Bronchial epithelial cell (primary cell): ENCODE data around the gene PPP4C. TPM values are rescaled to one million over a fixed set of nuclear protein-coding genes. Genes with fewer than 3 reads are reported as not detected.

Experiments
- DNase-seq: peaks from one replicate; pipeline ENCODE4 v3.0.0-alpha.2; 2010; ENCODE audit warnings: low read depth
- FAIRE-seq: peaks from 2 replicates; lab custom pipeline; 2011; peaks lifted over from hg19 to GRCh38; lab: Jason Lieb, UNC
- H3K27me3 ChIP-seq: 2 replicates; pipeline ENCODE4 v1.5.1; 2011; ENCODE audit warnings: low read length; ENCODE audit not compliant: control insufficient read depth, insufficient read depth
- H3K36me3 ChIP-seq: 2 replicates; pipeline ENCODE4 v1.5.1; 2011; ENCODE audit warnings: low read length; ENCODE audit not compliant: control insufficient read depth, insufficient read depth
- H3K4me3 ChIP-seq: 2 replicates; pipeline ENCODE4 v1.5.1; 2011; ENCODE audit warnings: mild to moderate bottlenecking, low read depth, low read length, control low read depth
- total RNA-seq: library from RNA; depleted of rRNA; stranded (reverse); fragments of >200 nt; gene quantifications from 2 replicates; pipeline ENCODE4 v1.2.1, GENCODE V29; 2014
- TF ChIP-seq, protein P1 (sequence below): IDR thresholded peaks from 2 replicates; pipeline ENCODE4 v1.5.1; 2011; ENCODE audit warnings: mild to moderate bottlenecking, moderate library complexity, low read length, control low read depth, inconsistent platforms; ENCODE audit not compliant: insufficient read depth, severe bottlenecking

The PPP4C gene
- total RNA-seq, 1 donor from 2014 or later, result 249 TPM

DNA sequence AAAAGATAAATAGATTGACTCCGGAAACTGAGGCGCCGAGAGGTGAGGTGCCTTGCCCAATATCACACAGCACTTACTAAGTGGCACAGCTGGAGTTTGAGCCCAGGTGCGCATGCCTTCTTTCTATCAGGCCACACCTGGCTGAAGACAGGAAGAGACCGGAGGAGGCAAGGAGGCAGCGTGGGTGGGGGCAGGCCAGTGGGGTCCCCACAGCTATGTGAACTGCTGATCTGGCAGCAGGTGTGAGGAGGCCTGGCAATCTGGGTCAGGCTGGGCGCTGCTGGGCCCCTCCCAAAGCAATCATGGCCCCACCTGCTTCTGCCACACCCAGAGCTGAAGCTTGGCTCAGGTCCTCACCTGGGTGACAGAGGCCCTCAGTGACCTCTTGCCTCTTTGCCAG lies 39.4 kb downstream of the PPP4C start:
- no peaks in the 10 kb centered on the region for H3K27me3 ChIP-seq
- no peak for FAIRE-seq
- H3K4me3 ChIP-seq, result no peak overlapping the region
- no peak for DNase-seq
- H3K36me3 ChIP-seq, result no peaks in the 10 kb centered on the region
- TF ChIP-seq, protein P1, sequence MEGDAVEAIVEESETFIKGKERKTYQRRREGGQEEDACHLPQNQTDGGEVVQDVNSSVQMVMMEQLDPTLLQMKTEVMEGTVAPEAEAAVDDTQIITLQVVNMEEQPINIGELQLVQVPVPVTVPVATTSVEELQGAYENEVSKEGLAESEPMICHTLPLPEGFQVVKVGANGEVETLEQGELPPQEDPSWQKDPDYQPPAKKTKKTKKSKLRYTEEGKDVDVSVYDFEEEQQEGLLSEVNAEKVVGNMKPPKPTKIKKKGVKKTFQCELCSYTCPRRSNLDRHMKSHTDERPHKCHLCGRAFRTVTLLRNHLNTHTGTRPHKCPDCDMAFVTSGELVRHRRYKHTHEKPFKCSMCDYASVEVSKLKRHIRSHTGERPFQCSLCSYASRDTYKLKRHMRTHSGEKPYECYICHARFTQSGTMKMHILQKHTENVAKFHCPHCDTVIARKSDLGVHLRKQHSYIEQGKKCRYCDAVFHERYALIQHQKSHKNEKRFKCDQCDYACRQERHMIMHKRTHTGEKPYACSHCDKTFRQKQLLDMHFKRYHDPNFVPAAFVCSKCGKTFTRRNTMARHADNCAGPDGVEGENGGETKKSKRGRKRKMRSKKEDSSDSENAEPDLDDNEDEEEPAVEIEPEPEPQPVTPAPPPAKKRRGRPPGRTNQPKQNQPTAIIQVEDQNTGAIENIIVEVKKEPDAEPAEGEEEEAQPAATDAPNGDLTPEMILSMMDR, result no peak

DNA sequence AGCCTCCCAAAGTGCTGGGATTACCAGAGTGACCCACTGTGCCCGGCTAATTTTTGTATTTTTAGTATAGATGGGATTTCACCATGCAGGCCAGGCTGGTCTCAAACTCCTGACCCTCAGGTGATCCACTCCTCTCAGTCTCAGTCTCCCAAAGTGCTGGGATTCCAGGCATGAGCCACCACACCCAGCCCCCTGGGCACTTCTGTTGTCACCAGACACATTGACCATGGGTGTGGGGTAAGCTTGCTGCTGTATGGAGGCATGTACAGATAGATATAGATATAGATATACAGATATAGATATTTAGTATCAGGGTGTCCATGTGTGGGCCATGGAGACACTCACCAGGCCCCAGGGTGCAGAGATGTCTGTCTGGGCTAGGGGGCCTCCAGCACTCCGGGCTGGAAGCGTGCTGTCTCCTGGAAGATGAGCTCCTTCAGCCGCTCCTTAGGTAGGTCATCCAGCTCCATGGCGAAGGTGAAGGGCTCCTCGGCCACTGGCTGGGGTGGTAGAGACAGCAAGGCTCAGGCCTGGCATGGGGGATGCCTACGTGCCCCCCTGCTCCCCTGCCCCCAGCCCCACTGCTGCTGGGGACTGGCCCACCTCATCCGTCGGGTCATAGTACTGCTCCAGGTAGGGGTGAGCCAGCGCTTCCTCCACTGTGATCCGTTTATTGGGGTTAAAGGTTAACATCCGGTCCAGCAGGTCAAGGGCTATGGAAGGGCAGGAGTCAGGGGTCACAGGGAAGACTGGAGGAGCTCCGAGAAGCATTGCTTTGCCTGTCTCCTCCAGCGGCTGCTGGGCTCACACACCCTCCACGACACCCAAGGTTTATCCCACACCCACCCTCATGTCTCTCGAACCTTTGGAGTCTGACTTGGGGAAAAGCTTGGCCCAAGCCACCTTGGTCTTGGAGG lies 40.8 kb downstream of the PPP4C start:
- Histone ChIP-seq H3K36me3 (no peaks in the 10 kb centered on the region), H3K27me3 (no peaks in the 10 kb centered on the region)

DNA sequence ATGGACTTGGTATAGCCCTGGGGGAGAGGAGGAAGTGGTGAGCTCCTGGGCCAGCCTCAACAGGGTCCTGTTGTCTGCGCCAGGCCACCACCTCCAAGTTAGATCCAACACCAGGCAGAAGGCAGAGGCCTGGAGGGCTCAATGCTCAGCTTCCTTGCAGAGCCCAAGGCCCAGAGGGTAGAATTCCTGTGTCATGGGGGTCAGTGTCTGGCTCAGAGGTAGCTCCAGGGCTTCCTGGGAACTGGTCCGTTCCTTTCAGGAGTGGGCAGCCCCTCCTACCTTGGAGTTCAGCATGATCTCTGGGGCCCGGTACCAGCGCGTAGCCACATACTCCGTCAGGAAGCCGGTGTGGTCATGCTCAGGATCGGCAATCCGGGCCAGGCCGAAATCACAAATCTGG lies 42.0 kb downstream of the PPP4C start:
- Histone ChIP-seq H3K27me3 (no peaks in the 10 kb centered on the region), H3K4me3 (no peak overlapping the region), H3K36me3 (no peaks in the 10 kb centered on the region)
- FAIRE-seq (no peak), DNase-seq (no peak)
- TF ChIP-seq, protein P1, result no peak

More for the DNA sequence above, 40.8 kb downstream of the PPP4C start:
- FAIRE-seq (no peak), DNase-seq (no peak)
- TF ChIP-seq, protein P1, result no peak
- H3K4me3 ChIP-seq, result no peak overlapping the region

DNA sequence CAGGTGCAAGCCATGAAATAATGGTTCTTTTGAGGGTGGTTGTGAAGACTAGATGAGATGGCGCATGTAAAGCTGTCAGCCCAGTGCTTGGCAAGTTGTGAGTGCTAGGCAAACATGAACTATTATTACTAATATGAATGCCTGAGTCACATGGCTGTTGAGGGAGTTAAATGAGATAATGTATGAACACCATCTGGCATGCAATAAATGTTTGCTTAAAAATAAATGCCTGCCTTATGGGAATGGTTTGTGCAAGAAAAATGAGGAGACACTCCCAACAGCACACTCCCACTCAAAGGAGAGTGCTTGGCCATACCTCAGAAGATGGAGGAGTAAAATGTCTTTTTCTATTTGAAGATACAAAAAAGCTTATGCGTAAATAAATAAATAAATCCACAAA lies 43.6 kb downstream of the PPP4C start:
- Histone ChIP-seq H3K4me3 (no peak overlapping the region), H3K27me3 (no peaks in the 10 kb centered on the region), H3K36me3 (no peaks in the 10 kb centered on the region)
- peak; percentile 20 for DNase-seq
- FAIRE-seq, result no peak
- TF ChIP-seq, protein P1, result no peak

DNA sequence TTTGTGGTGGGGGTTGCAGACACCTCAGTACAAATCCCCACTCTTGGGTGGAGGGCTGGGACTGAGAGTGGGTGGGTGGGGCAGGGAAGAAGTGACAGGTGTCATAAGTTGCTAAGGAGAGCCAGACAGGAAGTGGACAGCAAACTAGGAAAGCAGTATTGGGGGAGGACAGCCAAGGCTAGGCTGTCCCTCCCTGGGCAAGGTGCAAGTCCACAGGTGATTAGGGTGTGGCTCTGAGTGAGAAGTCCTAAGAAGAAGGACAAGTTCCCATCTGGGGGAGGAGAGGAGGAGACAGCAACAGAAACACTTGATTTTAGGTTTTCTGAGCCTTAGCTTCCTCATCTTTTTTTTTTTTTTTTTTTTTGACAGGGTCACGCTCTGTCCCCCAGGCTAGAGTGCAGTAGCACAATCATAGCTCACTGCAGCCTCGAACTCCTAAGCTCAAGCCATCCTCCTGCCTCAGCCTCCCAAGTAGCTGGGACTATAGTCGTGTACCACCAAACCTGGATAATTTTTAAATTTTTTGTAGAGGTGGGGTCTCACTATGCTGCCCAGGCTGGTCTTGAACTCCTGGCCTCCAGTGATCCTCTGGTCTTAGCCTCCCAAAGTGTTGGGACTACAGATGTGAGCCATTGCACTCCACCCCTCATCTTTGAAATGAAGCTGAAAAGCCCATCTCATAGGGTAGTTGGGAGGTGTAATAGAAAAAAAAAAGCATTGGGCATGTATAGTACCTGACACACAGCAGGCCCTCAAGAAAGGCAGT lies 44.7 kb downstream of the PPP4C start:
- Histone ChIP-seq H3K27me3 (no peaks in the 10 kb centered on the region), H3K4me3 (no peak overlapping the region), H3K36me3 (no peaks in the 10 kb centered on the region)
- DNase-seq (no peak), FAIRE-seq (no peak)
- TF ChIP-seq, protein P1, result no peak
